Skeletal muscle satellite cell (primary cell): Measurements from ENCODE around the gene SLC25A43. TPM values are rescaled to one million over a fixed set of nuclear protein-coding genes. Genes with fewer than 3 reads are reported as not detected.
"Not testable (repeated sequence)": the region's sequence is repeated elsewhere in the genome, so short reads cannot be mapped to it uniquely, and the experiment has no call there.

Experiments used
- H3K27me3 ChIP-seq: 2 replicates; pipeline ENCODE4 v1.7.0; 2013; ENCODE audit warnings: low read length; ENCODE audit not compliant: control insufficient read depth, insufficient read depth
- H3K36me3 ChIP-seq: 2 replicates; pipeline ENCODE4 v1.7.0; 2013; ENCODE audit warnings: mild to moderate bottlenecking, control low read depth, low read length; ENCODE audit not compliant: insufficient read depth
- H3K4me1 ChIP-seq: 2 replicates; pipeline ENCODE4 v1.7.0; 2013; ENCODE audit warnings: low read length; ENCODE audit not compliant: control insufficient read depth, insufficient read depth
- H3K4me2 ChIP-seq: 2 replicates; pipeline ENCODE4 v1.7.0; 2013; ENCODE audit warnings: mild to moderate bottlenecking, low read length
- H3K4me3 ChIP-seq: 2 replicates; pipeline ENCODE4 v1.7.0; 2013; ENCODE audit warnings: low read length
- H3K9ac ChIP-seq: 2 replicates; pipeline ENCODE4 v1.7.0; 2013; ENCODE audit warnings: mild to moderate bottlenecking, low read depth, low read length, moderate library complexity
- H3K9me3 ChIP-seq: replicated peaks from 2 replicates; pipeline ENCODE4 v1.7.0; 2013; ENCODE audit warnings: mild to moderate bottlenecking, control low read depth, low read length
- total RNA-seq: library from RNA; depleted of rRNA; stranded (reverse); fragments of >200 nt; gene quantifications from 2 replicates; pipeline ENCODE4 v1.2.3, GENCODE V29; 2012; rRNA removed

Gene SLC25A43
- total RNA-seq, result 18.8 and 19.2 TPM in 2 replicates

DNA sequence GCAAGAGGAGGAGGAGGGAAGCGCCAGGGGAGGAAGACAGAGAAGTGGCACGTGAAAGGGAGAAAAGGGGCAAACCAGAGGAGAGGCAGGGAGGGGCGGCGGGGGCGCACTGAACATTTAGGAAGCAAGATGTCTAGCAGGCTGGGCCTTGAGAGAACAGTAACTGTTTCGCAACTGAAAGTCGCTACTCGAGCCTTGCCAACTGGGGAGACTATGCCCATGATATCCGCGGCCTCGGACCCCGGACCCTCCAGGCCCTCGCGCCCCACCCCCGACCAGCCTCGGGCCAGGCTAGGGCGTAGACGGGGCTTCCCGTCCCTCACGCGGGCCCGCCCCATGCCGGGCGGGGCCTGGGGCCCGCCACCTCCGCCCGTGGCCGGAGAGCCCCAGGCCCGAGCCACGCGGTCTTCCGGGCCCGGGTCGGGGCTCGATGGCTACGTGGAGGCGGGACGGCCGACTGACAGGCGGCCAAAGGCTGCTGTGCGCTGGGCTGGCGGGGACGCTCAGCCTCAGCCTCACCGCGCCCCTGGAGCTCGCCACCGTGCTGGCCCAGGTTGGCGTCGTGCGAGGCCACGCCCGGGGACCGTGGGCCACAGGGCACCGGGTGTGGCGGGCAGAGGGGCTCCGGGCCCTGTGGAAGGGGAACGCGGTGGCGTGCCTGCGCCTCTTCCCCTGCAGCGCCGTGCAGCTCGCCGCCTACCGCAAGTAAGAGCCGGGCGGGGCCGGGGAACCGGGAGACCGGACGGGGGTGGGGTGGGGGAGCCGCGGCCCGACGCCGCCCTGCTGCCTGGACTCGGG is at the start of gene SLC25A43:
Gene SLC25A43, plus strand, starts transcription at position 363 of the 798 bp plus-strand sequence. Its CDS starts 68 bp downstream, at position 431.
- peak within 1 kb of the TSS; percentile 85 for H3K9ac ChIP-seq
- H3K9me3 ChIP-seq, result no peaks in the 10 kb centered on the region
- H3K36me3 ChIP-seq, result no peaks in the 10 kb centered on the region
- H3K4me3 ChIP-seq, result peak within 1 kb of the TSS; percentile 71
- peaks cover 12% of the 10 kb centered on the region for H3K4me1 ChIP-seq
- H3K27me3 ChIP-seq, result no peaks in the 10 kb centered on the region
- peak within 1 kb of the TSS; percentile 80 for H3K4me2 ChIP-seq

DNA sequence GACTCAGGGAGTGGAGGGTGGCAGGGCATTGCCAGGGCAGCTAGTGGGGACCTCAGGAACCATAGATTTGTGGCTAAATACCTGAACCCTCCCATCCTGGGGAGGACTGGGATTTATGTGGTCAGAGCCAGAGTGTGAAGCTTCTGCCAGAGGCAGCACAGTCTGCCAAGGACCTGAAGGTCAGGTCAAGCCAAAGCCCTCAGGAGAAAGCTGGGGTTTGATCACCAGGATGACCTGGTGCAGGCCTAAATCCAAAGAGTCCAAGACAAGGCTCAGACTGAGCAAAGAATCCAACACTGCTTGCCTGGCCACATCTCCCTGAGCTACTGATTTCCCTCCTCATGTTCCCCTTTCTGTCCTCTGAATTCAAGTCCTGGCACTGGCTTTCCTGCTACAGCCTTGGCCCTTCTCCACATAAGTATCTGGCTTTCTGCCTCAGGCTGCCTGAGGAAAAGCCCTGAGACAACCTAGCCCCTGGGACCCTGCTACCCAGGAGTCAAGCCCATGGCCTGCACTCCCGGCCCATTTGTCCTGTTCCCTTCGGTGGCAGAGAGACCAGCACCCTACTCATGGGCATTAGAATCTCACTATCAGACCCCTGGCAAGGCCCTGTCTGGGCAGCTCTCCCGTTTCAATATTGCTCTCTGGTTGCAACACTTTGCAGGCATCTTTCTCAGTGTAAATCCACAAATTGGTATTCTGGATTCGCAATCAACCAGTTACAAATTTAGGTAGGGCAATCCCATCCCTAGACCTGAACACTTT is 39.3 kb upstream of the SLC25A43 start:
- Histone ChIP-seq H3K9me3 (no peaks in the 10 kb centered on the region), H3K27me3 (no peaks in the 10 kb centered on the region), H3K4me3 (no peak overlapping the region), H3K36me3 (no peaks in the 10 kb centered on the region), H3K4me1 (no peaks in the 10 kb centered on the region), H3K9ac (no peak overlapping the region), H3K4me2 (no peak overlapping the region)

DNA sequence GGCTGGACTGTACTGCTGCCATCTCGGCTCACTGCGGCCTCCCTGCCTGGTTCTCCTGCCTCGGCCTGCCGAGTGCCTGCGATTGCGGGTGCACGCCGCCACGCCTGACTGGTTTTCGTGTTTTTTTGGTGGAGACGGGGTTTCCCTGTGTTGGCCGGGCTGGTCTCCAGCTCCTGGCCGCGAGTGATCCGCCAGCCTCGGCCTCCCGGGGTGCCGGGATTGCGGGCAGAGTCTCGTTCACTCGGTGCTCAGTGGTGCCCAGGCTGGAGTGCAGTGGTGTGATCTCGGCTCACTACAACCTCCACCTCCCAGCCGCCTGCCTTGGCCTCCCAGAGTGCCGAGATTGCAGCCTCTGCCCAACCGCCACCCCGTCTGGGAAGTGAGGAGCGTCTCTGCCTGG is 37.7 kb upstream of the SLC25A43 start:
- H3K27me3 ChIP-seq, H3K9me3 ChIP-seq, H3K9ac ChIP-seq, H3K4me1 ChIP-seq, H3K36me3 ChIP-seq, H3K4me2 ChIP-seq, H3K4me3 ChIP-seq: not testable (repeated sequence)

DNA sequence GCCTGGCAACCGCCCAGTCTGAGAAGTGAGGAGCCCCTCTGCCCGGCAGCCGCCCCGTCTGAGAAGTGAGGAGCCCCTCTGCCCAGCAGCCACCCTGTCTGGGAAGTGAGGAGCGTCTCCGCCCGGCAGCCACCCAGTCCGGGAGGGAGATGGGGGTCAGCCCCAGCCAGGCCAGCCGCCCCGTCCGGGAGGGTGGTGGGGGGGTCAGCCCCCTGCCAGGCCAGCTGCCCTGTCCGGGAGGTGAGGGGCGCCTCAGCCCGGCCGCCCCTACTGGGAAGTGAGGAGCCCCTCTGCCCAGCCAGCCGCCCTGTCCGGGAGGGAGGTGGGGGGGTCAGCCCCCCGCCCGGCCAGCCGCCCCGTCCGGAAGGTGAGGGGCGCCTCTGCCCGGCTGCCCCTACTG is 37.1 kb upstream of the SLC25A43 start:
- not testable (repeated sequence) for H3K36me3 ChIP-seq, H3K27me3 ChIP-seq, H3K9me3 ChIP-seq, H3K4me3 ChIP-seq, H3K9ac ChIP-seq, H3K4me1 ChIP-seq, H3K4me2 ChIP-seq

DNA sequence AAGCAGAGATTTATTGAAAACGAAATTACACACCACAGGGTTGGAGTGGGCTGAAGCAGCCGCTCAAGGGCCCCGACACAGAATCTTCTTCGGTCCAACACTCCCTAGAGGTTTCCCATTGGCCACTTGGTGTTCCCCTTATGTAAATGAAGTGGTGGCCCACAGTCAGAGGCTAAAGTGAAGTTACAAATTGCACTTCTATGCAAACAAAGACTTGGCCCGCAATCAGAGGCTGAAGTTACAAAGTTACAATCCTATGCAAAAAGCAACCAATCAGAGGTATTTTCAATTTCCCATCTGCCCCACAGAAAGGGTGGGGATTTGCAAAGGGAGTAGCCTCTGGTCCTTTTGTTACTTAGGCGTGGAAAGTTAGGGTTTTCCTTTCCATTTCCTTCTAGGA is 35.7 kb upstream of the SLC25A43 start:
- no peaks in the 10 kb centered on the region for H3K9me3 ChIP-seq
- H3K4me2 ChIP-seq, result no peak overlapping the region
- no peaks in the 10 kb centered on the region for H3K27me3 ChIP-seq
- H3K9ac ChIP-seq, result no peak overlapping the region
- H3K4me1 ChIP-seq, result no peaks in the 10 kb centered on the region
- H3K36me3 ChIP-seq, result no peaks in the 10 kb centered on the region
- H3K4me3 ChIP-seq, result no peak overlapping the region

DNA sequence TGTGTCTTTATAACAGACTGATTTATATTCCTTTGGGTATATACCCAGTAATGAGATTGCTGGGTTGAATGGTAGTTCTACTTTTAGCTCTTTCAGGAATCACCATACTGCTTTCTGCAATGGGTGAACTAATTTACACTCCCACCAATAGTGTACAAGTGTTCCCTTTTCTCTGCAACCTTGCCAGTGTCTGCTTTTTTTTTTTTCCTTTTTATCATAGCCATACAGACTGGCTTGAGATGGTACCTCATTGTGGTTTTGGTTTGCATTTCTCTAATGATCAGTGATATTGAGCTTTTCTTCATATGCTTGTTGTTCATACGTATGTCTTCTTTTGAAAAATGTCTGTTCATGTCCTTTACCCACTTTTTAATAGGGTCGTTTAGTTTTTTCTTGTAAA is 27.3 kb upstream of the SLC25A43 start:
- peaks cover 14% of the 10 kb centered on the region for H3K4me1 ChIP-seq
- H3K27me3 ChIP-seq, result not testable (repeated sequence)

DNA sequence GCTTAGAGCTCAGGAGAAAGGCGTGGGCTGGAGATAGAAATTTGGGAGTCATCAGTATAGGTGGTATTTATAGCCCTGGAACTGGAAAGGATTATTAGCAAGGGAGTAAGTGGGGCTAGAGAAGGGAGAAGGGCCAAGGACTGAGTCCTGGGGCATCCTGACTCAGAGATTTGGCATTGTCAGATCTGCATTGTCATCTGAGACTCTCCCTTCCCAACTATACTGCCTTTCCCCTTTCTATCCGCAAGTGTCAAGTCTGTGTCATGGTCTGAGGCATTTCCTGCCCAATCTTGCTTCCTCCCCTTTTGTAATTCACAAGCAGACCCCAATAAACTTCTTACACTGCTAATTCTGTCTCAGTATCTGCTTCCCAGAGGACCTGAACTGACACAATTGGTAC is 24.4 kb upstream of the SLC25A43 start:
- Histone ChIP-seq H3K27me3 (no peaks in the 10 kb centered on the region), H3K4me2 (peak overlapping the region; percentile 22), H3K36me3 (no peaks in the 10 kb centered on the region), H3K9me3 (no peaks in the 10 kb centered on the region), H3K4me1 (peaks cover 14% of the 10 kb centered on the region), H3K4me3 (no peak overlapping the region), H3K9ac (no peak overlapping the region)

More for the DNA sequence above, 27.3 kb upstream of the SLC25A43 start:
- H3K4me3 ChIP-seq, H3K4me2 ChIP-seq, H3K36me3 ChIP-seq, H3K9me3 ChIP-seq, H3K9ac ChIP-seq: not testable (repeated sequence)

DNA sequence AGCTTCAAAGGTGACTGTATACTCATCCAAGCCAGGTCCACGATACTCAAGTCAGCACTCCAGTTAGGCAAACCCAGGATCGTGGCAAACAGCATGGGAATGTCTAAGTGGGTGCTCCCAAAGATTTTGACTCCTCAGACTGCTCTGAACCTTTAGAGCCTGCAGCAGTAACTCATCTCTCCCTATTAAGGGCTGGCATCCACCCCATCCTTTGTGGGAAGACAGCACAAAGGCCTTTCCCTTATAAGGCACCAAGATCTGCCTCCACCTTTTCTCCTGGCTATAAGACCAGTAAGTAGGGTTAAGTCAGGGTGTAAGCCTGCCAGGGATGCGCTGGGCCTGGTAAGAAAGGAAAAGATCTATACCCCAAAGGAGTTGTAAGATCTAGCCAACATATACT is 23.6 kb upstream of the SLC25A43 start:
- no peak overlapping the region for H3K4me3 ChIP-seq
- H3K9me3 ChIP-seq, result no peaks in the 10 kb centered on the region
- no peak overlapping the region for H3K4me2 ChIP-seq
- peaks cover 14% of the 10 kb centered on the region for H3K4me1 ChIP-seq
- no peaks in the 10 kb centered on the region for H3K36me3 ChIP-seq
- no peak overlapping the region for H3K9ac ChIP-seq
- H3K27me3 ChIP-seq, result no peaks in the 10 kb centered on the region

DNA sequence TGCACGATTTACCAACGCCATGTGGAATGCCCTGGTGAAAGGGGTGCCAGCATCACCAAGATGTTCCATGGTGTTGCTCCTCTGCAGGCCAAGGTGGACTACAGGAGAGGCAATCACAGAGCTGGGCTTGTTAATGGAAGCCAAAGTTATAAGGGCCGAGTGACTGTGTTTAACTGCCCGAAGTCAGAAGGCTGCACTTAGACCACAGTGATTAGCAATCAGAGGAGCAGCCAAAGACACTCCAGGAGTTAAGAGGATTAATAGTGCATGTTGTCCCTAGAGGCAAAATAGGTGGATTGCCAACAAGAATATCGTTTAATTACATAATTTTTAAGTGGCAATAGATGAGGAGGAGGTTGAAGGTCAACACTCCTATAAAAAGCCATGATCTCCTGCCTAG is 22.8 kb upstream of the SLC25A43 start:
- Histone ChIP-seq H3K36me3 (no peaks in the 10 kb centered on the region), H3K4me1 (peaks cover 14% of the 10 kb centered on the region), H3K27me3 (no peaks in the 10 kb centered on the region), H3K4me3 (no peak overlapping the region), H3K4me2 (no peak overlapping the region), H3K9me3 (no peaks in the 10 kb centered on the region), H3K9ac (no peak overlapping the region)

DNA sequence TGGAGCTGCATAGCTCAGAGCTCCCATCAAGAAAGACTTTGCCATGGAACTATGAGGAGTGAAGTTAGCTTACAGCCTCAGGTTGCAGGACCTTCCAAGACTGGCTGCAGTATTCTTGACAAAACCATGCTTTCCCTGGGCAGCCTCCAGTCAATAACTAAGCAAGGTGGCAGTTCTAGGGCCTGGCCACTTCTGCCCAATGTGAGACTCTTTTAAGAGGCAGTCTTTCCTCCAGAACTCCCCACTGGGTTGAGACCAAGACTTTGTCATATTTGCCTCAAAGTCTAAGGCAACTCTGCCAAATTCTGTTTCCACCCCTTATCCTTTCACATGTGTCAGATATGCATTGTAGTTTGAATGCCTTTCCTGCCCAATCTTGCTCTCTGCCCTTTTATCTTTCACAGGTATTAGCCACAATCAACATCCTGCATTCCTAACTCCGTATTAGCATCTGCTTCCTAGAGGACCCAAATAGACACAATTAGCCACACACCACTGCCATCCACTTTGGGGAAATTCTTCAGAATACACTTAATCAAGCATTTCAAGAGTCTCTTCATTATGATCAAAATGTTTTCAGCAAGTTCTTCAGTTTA is 17.7 kb upstream of the SLC25A43 start:
- Histone ChIP-seq H3K9ac (no peak overlapping the region), H3K4me1 (no peaks in the 10 kb centered on the region), H3K9me3 (no peaks in the 10 kb centered on the region), H3K27me3 (no peaks in the 10 kb centered on the region), H3K4me3 (no peak overlapping the region), H3K36me3 (no peaks in the 10 kb centered on the region), H3K4me2 (no peak overlapping the region)

DNA sequence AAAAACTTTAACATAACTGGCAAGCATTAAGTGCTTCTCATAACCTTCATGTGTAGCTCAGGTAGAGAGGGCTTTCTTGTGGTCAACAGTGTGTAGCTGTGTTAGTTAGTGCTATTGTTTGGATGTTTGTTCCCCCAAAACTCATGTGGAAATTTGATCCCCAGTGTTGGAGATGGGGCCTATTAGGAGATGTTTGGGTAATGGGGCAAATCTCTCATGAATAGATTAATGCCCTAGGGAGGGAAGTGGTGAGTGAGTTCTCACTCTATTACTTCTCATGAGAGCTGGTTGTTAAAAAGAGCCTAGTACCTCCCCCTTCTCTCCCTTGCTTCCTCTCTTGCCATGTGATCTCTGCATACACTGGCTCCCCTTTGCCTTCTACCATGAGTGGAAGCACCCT is 16.5 kb upstream of the SLC25A43 start:
- H3K9ac ChIP-seq, result no peak overlapping the region
- no peaks in the 10 kb centered on the region for H3K36me3 ChIP-seq
- no peaks in the 10 kb centered on the region for H3K27me3 ChIP-seq
- H3K4me3 ChIP-seq, result no peak overlapping the region
- no peaks in the 10 kb centered on the region for H3K9me3 ChIP-seq
- H3K4me1 ChIP-seq, result no peaks in the 10 kb centered on the region
- H3K4me2 ChIP-seq, result no peak overlapping the region
